Measurements from ENCODE around the gene AS3MT.

Gene AS3MT

DNA sequence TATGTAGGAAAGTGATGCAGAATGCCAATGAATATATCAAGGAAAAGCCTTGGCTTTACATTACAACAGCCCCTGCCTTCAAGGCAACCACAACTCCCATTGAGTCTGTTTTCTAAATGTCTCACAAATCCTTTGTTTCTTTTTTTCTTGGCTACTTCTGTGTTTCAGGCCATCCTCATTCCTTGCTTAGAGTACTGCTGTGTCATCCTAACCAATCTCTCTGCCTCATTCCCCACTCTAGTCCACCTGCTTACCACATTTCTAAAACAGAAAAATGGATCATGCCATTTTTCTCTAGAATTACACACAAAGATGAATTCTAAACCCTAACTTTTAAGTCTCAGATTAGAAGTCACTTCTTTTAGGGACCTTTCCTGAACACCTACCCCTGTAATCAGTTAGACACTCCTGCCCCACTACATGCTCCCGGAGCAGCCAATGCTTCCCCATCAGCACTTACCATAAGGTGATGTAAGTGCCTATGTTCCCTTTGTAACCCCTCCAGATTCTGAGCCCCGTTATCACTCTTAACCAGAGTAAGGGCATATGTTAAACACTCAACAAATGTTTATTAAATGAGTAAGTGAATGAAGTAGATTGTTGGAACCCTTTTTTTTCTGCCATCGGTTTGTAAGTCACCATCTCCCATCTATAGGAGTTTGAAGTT lies 12.4 kb upstream of the AS3MT start:
- no peak for DNase-seq

DNA sequence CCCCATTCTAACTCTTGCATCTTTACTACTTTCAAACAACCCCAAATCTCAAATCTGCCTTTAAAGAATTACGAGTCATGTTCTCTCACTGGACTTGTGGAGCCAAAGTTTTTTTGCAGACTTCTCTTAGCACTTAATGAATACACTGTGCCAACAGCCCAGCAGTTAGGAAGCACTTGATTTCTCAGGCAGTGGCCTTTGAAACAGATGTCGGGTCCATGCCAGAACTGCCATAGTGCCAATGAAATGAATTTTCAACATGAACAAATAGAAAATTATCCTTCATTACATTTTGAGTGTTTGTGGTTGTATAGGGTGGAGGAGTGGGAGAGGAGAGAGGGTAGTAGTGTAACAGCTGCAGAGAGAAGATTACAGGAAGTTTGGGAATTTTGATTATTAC lies 9.4 kb upstream of the AS3MT start:
- DNase-seq: no peak

DNA sequence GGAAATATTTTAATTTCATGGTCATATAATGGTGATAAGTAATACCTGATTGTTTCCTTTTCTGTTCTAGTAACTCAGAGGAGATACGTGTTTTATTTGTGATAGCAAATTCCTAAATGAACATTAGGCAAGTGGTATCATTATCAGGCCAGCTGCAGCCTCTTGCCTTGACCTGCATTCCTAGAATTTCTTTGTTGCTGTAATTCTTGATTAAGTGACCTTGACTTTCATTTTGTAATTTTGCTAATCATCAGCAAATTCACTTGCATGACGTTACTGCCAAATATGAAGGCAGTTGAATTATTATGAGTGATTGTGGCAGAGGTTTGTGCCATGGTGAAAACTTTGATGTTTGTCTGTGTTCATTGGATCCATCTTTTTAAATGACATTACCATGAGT lies 5.6 kb upstream of the AS3MT start:
- no peak for DNase-seq

DNA sequence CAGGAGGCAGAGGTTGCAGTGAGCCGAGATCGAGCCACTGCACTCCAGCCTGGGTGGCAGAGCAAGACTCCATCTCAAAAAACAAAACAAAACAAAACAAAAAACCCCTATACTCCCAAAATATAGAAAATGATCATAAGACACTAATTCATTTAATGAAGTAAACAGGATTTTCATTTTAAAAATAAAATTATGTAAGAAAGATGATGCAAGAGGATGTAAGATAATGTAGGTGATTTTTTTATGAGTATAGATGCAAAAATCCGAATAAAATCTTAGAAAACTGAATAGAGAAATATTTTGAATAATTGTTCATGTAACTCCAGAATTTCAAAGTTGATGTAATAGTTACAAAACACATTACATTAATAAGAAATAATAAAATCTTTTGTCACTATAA lies 3.6 kb upstream of the AS3MT start:
- DNase-seq: no peak

DNA sequence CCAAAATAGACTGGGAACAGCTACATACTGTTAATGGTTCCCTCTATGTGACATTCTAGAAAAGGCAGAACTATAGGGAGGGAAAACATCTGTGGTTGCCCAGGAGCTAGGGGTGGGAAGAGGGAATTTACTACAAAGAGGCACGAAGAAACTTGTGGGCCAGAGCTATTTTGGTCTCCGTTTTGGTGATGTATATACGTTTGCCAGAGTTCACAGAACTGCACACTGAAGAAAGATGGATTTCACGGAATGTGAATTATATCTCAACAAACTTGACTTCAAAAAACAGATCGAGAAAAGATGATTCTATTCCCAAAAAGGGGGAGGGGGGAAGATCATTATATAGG lies 386 bp upstream of the AS3MT start:
- no peak for DNase-seq

DNA sequence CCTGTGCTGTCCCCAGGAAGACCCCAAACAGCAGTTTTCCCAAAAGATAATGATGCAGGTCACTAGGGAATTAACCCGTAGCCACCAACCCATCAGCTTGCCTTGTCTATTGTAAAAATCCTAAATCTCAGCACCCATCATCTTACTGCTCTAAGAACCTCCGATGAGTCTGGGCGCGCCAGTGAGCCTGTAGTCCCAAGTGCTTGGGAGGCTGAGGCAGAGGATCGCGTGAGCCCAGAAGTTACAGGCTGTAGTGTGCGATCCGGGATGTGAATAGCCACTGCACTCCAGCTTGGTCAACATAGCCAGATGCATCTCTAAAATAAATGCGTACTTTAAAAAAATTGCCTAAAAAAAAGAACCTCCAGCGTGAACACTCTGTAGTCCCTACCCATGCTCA lies 951 bp downstream of the AS3MT start:
- no peak for DNase-seq

DNA sequence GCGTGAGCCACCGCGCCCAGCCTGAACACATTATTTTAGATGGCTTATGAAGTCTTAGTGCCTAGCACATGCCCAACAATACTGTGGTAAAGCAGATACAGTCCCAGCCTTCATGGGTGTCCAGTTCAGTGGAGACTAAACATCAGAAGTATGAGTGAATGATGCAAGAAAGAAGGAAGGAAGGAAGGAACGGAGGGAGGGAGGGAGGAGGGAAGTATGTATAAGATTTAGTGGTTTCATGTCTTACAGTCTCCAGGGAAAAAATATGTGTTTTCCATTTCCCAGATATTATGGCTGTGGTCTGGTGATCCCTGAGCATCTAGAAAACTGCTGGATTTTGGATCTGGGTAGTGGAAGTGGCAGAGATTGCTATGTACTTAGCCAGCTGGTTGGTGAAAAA lies 2.9 kb downstream of the AS3MT start:
- no peak for DNase-seq

DNA sequence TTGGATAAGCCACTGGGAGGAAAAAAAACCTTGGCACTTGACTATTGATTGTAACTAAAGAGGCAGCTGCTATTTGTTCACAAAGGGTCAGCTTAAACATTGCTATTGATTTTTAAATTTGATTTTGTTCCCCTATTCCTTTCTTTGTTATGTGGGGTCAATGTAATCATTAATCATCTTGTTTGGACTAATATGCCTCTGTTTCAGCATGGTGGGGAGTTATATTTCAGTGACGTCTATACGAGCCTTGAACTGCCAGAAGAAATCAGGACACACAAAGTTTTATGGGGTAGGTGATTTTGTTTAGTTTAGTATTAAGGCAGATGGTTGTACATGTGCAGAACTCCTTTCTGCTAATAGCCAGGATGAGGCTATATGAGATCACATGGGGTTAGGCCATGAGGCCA lies 7.5 kb downstream of the AS3MT start:
- no peak for DNase-seq

DNA sequence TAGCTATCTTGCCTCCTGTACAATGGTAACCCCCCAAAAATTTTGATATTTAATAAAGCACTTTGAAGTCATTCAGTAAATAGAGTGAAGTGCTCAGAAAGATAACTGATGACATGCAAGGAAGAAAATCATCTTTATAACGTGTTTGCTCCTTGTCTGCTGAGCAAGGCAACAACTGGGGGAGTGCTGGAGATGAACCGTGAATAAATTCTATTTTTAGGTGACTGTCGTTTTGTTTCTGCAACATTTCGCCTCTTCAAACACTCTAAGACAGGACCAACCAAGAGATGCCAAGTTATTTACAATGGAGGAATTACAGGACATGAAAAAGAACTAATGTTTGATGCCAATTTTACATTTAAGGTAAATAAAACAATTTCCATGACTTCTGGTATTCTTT lies 9.4 kb downstream of the AS3MT start:
- no peak for DNase-seq

DNA sequence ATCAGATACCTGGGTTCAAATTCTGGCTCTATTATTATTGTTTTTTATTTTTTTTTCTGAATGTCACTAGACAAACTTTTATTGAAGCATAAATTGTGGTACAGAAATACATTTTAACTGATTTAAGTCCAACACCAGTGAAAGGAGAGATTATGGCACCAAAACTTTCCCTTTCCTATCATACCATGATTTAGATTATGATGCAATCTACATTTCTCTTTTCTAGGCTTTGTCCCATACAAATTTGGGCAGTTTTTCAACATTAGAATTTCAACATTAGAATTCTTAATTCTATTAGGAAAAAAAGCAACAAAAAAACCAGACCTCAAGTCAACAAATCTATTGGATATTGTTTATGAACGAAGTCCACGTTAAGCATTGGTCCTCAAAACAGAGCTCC lies 11.0 kb downstream of the AS3MT start:
- no peak for DNase-seq

DNA sequence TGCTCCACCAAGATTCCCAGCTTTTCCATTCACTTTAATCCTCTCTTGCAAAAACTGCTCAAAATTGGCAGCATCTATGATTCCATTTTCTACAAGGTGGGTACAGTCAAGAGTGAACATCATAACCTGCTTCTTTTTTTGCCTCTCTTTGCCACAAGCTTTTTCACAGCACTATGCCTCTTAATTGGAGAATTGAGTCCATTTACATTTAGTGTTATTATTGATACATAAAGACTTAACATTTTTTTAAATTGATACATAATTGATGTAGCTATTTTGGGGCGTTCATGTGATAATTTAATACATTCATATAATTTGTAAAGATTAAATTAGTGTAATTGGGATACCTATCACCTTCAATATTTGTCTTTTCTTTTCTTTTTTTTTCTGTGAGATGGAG lies 18.8 kb downstream of the AS3MT start:
- DNase-seq: no peak

DNA sequence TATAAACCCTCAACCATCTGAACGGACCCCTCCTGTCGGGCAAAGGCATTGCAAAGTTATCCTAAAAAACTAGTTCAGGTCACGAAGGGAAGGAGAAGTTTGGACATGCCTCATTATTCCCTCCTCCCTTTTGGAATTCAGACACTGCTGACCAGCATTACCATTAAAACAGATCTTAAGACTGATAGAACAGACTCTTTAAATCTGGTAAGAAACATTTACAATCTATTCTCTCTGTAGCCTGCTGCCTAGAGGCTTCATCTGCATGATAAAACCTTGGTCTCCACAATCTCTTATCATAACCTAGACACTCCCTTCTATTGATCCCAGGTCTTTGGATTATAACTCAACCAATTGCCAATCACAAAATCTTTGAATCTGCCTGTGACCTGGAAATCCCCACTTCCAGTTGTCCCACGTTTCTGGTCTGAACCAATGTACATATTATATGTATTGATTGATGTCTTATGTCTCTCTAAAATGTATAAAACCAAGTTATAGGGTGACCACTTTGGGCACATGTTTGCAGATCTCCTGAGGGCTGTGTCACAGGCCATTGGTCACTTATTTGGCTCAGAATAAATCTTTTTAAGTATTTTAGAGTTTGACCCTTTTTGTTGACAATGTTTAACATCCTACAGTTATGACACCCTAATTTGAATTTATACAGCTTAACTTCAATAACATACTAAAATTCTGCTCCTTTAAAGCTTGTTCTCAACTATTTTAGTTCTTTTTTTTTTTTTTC lies 25.4 kb downstream of the AS3MT start:
- DNase-seq: no peak

DNA sequence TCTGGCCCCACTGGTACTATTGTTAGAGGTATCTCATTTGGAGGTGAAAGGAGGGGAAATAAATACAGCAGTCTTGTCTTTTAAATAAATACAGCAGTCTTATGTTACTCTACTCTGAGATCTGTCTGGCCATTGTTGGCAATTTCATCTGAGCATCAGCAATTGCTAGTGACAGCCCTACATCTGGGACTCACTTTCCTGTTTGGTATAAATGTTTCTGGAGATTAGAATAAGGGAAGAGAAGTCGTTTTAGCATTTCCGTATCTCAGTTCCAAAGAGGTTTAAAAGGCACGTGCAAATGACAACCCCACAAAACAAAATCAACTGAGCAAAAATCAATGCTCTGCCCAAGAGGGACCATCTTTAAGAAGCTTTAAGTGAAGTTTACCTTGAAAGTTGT lies 30.7 kb downstream of the AS3MT start:
- DNase-seq: no peak

DNA sequence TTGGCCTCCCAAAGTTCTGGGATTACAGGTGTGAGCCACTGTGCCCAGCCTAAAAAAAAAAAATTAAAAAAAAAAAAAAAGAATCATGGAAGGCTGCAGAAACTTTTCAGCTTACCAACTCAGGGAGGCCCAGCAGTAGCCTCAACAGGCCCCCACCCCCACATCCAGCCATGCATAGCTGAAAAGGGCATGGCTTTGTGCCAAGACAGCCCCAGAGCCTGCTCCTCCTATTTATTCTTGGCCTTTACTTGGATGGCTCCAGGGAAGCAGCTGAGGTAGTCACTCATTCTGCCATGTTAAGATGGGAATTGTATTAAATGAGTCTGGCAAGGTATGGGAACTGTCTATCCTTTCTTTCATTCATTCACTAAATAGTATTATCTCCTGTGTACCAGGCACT lies 35.1 kb downstream of the AS3MT start:
- no peak for DNase-seq

DNA sequence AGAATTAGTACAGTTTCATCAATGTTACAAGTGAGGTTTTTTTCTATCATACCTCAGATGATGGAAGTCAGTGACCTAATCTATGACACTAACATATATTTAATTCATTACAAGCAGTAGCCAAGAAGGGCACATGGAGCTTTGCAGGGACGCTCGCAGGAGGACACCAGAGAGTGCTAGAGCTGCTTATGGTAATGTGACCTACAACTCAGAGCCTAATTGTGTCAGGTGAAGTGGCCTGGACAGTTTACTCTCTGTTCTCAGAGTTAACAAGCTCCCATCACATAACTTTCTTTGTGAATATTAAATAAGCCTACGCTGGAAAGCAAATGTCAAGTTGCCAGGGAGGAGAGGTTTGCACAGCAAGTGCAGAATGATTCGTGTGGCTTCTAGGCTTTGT lies 37.2 kb downstream of the AS3MT start:
- no peak for DNase-seq

DNA sequence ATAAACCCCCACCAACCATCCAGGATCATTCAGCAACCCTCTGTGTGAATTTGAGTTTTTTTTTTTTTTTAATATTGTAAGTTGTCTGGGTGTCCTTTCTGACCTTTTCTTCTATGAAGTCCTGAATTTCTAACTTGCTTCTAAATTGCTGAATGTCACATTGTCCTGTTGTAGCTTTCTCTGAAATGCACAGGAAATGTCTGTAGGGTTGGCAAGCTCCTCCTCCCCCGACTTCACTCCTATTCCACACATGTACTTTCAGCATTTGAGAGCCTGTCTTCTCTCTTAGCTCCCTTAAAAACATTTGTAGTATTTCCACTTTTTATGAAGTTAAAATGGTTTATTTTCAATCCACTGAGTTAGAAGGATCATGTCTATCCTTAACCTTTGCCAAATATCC lies 45.5 kb downstream of the AS3MT start:
- DNase-seq: no peak

DNA sequence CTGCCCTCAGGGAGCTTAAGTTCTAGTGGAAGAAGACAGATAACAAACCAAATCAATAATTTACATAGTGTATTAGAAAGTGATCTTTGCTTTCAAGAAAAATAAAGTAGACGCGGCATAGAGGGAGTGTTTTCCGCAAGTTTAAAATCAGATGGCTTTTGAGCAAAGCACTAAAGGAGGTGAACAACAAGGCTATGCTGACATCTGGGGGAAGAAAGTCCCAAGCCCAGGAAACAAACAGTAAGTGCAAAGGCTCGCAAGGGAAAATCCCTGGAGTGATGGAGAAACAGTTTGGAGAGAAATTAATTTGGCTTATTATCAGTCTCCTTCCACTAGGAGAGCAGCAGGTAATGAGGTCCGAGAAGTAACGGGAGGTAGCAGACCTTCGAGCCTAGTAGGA lies 46.9 kb downstream of the AS3MT start:
- no peak for DNase-seq

DNA sequence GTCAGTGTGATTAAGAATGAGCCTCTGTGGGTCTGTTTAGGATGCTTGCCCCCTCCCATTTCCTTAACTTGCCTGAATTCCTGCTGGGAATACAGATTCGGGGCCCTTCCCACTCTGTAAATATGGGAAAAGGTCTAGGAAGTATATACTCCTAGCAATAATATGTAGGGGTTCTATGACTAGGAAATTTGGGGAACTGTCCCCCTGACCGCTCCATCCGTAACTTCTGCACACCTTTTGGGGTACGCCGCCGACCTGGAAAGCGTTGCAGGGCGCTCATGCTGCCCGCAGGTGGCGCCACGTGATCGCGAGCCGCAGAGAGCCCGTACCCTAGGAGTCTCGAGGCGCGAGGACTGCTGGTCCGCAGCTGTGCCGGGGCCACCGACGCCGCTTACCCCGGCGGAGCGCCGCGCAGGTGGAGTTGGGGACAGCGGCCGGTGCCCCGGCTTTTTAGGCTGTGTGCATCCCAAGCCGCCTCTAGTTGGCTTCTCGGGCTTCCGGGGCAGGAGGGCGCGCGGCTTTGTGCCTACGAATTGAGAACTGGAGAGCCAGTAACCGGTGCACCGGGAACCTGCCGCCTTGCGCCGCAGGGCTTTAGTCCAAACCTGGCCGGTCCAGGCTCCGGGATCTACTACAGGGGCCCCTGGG lies 48.2 kb downstream of the AS3MT start:
- peak; percentile 27 to 62 for DNase-seq

DNA sequence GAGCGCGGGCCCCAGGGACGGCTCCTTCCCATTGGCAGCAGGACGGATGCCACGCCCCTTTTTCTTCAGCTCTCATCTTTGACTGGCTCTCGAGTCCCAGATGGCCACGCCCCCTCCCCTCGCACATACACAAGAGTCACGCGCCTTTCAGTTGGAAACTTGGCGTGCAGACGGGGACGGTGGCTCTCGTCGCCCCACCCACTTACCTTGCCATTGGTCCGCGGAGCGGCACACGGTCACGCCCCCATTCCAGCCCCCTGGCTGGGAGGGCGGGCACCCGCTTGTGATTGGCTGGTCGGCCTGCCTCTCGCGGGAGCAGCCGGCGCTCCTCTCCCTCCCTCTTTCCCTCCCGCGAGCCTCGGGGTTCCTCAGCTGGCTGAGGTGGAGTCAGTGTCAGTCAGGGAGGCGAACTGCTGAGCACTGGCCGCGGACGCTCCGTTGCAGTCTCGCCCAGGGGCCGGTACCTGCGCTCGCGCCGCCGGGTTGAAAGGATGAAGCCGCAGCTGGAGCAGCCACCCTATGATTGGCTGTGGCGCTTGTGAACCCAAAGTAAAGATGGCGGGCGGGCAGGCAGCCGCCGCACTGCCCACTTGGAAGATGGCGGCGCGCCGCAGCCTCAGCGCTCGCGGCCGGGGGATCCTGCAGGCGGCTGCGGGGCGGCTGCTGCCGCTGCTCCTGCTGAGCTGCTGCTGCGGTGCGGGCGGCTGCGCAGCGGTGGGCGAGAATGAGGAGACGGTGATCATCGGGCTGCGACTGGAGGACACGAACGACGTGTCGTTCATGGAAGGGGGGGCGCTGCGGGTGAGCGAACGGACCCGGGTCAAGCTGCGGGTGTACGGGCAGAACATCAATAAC lies 48.9 kb downstream of the AS3MT start, which contains the start of gene CNNM2:
Gene CNNM2, plus strand, starts transcription at position 333 of the 855 bp plus-strand sequence. Its CDS starts 187 bp downstream, at position 520.
- peak; percentile 96 to 97 for DNase-seq

DNA sequence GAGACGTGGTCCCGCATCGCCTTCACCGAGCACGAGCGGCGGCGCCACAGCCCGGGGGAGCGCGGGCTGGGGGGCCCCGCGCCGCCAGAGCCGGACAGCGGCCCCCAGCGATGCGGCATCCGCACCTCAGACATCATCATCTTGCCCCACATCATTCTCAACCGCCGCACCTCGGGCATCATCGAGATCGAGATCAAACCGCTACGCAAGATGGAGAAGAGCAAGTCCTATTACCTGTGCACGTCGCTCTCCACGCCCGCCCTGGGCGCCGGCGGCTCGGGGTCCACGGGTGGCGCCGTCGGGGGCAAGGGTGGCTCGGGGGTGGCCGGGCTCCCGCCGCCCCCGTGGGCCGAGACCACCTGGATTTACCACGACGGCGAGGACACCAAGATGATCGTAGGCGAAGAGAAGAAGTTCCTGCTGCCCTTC lies 49.6 kb downstream of the AS3MT start:
- DNase-seq: no peak

DNA sequence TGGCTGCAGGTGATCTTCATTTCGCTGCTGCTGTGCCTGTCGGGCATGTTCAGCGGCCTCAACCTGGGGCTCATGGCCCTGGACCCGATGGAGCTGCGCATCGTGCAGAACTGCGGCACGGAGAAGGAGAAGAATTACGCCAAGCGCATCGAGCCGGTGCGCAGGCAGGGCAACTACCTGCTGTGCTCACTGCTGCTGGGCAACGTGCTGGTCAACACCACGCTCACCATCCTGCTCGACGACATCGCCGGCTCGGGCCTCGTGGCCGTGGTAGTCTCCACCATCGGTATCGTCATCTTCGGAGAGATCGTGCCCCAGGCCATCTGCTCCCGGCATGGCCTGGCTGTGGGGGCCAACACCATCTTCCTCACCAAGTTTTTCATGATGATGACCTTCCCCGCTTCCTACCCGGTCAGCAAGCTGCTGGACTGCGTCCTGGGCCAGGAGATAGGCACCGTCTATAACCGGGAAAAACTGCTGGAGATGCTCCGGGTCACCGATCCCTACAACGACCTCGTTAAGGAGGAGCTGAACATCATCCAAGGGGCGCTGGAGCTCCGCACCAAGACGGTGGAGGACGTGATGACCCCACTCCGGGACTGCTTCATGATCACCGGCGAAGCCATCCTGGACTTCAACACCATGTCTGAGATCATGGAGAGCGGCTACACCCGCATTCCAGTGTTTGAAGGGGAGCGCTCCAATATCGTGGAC lies 50.1 kb downstream of the AS3MT start:
- DNase-seq: no peak

DNA sequence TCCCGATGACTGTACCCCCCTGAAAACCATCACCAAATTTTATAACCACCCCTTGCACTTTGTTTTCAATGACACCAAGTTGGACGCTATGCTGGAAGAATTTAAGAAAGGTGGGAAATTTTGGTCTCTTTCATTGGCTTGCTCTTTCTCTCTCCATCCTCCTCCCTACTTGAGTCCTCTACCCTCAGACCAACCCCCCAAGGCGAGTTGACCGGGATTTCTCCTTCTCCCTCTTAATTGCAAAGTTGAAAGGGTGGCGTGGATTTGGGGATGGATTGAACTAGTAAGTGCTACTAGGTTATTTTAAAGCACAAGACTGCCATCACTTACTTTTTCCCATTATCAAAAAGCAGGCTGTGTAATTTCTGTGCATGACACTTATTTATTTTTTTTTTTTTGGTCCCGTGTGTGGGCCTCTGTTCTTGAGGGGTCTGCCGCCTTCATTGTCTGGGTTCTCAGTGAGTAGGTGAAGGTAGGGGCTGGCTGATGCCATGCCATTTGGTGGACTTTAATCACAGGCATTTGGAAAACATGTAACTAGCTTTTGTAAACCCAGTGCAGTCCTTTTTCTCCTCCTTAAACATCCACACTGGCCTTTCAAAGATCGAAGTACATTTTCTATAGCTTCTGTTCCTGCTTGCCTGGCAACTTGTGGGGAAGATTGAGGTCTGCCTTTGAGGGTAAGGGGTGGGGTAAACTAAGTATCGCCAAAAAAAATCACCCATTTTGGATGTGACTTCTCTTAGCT lies 50.9 kb downstream of the AS3MT start:
- no peak for DNase-seq
